OCI-LY3 (cell line): ENCODE data around the gene BTBD2.

ENCODE experiments used
- CTCF ChIP-seq: fragments of 200-600, 300-600 bp; sonication (generic); IDR thresholded peaks from 2 replicates; pipeline ENCODE4 v1.5.1; 2014; ENCODE audit warnings: antibody characterized with exemption, low read length, low read depth
- EZH2phosphoT487 ChIP-seq: fragments of 200-600 bp; shearing (Covaris generic); IDR thresholded peaks from 2 replicates; pipeline ENCODE4 v1.6.1; 2018; ENCODE audit warnings: antibody characterized with exemption, mixed run types, low read depth

GRCh38 chr19:1974381-1975161 lies 40.9 kb downstream of the BTBD2 start:
- TF ChIP-seq CTCF: no peak
- no peak for TF ChIP-seq EZH2phosphoT487
